Caki2 (cell line): ENCODE measurements around the gene ASCL2. TPM values are rescaled to one million over a fixed set of nuclear protein-coding genes. Genes with fewer than 3 reads are reported as not detected.
"Not testable (repeated sequence)": the region's sequence is repeated elsewhere in the genome, so short reads cannot be mapped to it uniquely, and the experiment has no call there.

Experiments used
- DNase-seq: peaks from one replicate; pipeline ENCODE4 v3.0.0-alpha.2; 2015; ENCODE audit warnings: low read depth
- in situ Hi-C: cut with HindIII; loops from 2 replicates; pipeline ENCODE4 v1.10.0; 2016; ENCODE audit warnings: low sequenced_read_pairs, low pct_unique_long_range_greater_than_20kb, mixed read lengths
- total RNA-seq: library from RNA; depleted of rRNA; stranded (reverse); fragments of >200 nt; shearing (Covaris generic); gene quantifications from 2 replicates; pipeline ENCODE4 v1.2.3, GENCODE V29; 2014; ENCODE audit warnings: low replicate concordance

ASCL2 gene
- total RNA-seq, 1 experiment from 2014 or later = not detected

- in situ Hi-C loops = no loop called here
Observed at GRCh38 chr11:2300290-2300935, 30.0 kb upstream of the ASCL2 start.

GRCh38 chr11:2299773-2300172, 29.4 kb upstream of the ASCL2 start:
- no peak for DNase-seq
- in situ Hi-C loops = no loop called here

More at GRCh38 chr11:2300290-2300935, 30.0 kb upstream of the ASCL2 start:
- no peak for DNase-seq

GRCh38 chr11:2298795-2299761, 28.7 kb upstream of the ASCL2 start:
- in situ Hi-C loops = no loop called here
- no peak for DNase-seq

- no peak for DNase-seq
- in situ Hi-C loops = no loop called here
Observed at GRCh38 chr11:2298131-2298794, 27.9 kb upstream of the ASCL2 start.

- in situ Hi-C loops = no loop called here
- DNase-seq = no peak
Observed at GRCh38 chr11:2297623-2298030, 27.2 kb upstream of the ASCL2 start.

GRCh38 chr11:2296913-2297622, 26.7 kb upstream of the ASCL2 start:
- no peak for DNase-seq
- in situ Hi-C loops = no loop called here

- in situ Hi-C loops = no loop called here
Observed at GRCh38 chr11:2295971-2296912, 25.9 kb upstream of the ASCL2 start.

GRCh38 chr11:2294926-2295290, 24.5 kb upstream of the ASCL2 start:
- no peak for DNase-seq
- in situ Hi-C loops = no loop called here

More at GRCh38 chr11:2295971-2296912, 25.9 kb upstream of the ASCL2 start:
- no peak for DNase-seq

- in situ Hi-C loops = no loop called here
- DNase-seq = no peak
Observed at GRCh38 chr11:2293984-2294925, 23.9 kb upstream of the ASCL2 start.

GRCh38 chr11:2293531-2293971, 23.2 kb upstream of the ASCL2 start:
- in situ Hi-C loops = no loop called here
- DNase-seq = no peak

- DNase-seq = no peak
Observed at GRCh38 chr11:2290351-2290841, 20.0 kb upstream of the ASCL2 start.

GRCh38 chr11:2289859-2290258, 19.5 kb upstream of the ASCL2 start:
- DNase-seq = no peak
- in situ Hi-C loops = no loop called here

More at GRCh38 chr11:2290351-2290841, 20.0 kb upstream of the ASCL2 start:
- in situ Hi-C loops = no loop called here

GRCh38 chr11:2289350-2289749, 19.0 kb upstream of the ASCL2 start:
- no peak for DNase-seq
- in situ Hi-C loops = no loop called here

- in situ Hi-C loops = no loop called here
Observed at GRCh38 chr11:2287091-2287490, 16.7 kb upstream of the ASCL2 start.

GRCh38 chr11:2286350-2286749, 16.0 kb upstream of the ASCL2 start:
- DNase-seq = not testable (repeated sequence)

More at GRCh38 chr11:2287091-2287490, 16.7 kb upstream of the ASCL2 start:
- no peak for DNase-seq

GRCh38 chr11:2280208-2280607, 9.8 kb upstream of the ASCL2 start:
- in situ Hi-C loops = no loop called here
- DNase-seq = no peak

More at GRCh38 chr11:2286350-2286749, 16.0 kb upstream of the ASCL2 start:
- in situ Hi-C loops = not testable (repeated sequence)
